Small intestine (tissue), 7 donors: Measurements from ENCODE around the gene AVL9. TPM values are rescaled to one million over a fixed set of nuclear protein-coding genes. Genes with fewer than 3 reads are reported as not detected.
"Not testable (repeated sequence)": the region's sequence is repeated elsewhere in the genome, so short reads cannot be mapped to it uniquely, and the experiment has no call there.

Source experiments
- DNase-seq, 2 donors: peaks; one replicate each; pipeline versions ENCODE4 v3.0.0 to v3.0.0-alpha.2; 2013
- FAIRE-seq: peaks from 2 replicates; lab custom pipeline; 2012; peaks lifted over from hg19 to GRCh38; lab: Jason Lieb, UNC
- H3K27ac ChIP-seq, 3 donors: one replicate each; pipeline ENCODE4 v1.5.1; 2013; ENCODE audit warnings: low read length in 2 of 3, mild to moderate bottlenecking in 2 of 3, control low read depth in 1 of 3, inconsistent platforms in 1 of 3, low read depth in 1 of 3, moderate library complexity in 1 of 3
- H3K27me3 ChIP-seq, 3 donors: one replicate each; pipeline ENCODE4 v1.6.1; 2013; ENCODE audit warnings: low read length in 3 of 3, inconsistent platforms in 1 of 3; ENCODE audit not compliant: control insufficient read depth in 3 of 3, insufficient read depth in 3 of 3
- H3K36me3 ChIP-seq, 3 donors: one replicate each; pipeline ENCODE4 v1.6.1; 2013; ENCODE audit warnings: low read length in 3 of 3, inconsistent platforms in 1 of 3, low read depth in 1 of 3, mild to moderate bottlenecking in 1 of 3, moderate library complexity in 1 of 3; ENCODE audit not compliant: control insufficient read depth in 3 of 3, insufficient read depth in 2 of 3
- H3K4me1 ChIP-seq, 3 donors: one replicate each; pipeline ENCODE4 v1.6.1; 2013; ENCODE audit warnings: low read length in 2 of 3, inconsistent platforms in 1 of 3, low read depth in 1 of 3, mild to moderate bottlenecking in 1 of 3, moderate library complexity in 1 of 3; ENCODE audit not compliant: control insufficient read depth in 3 of 3, insufficient read depth in 2 of 3
- H3K4me3 ChIP-seq, 3 donors: one replicate each; pipeline ENCODE4 v1.5.1; 2013; ENCODE audit warnings: low read length in 3 of 3, control low read depth in 1 of 3, inconsistent platforms in 1 of 3, low read depth in 1 of 3, mild to moderate bottlenecking in 1 of 3, moderate library complexity in 1 of 3
- H3K9me3 ChIP-seq, 2 donors: one replicate each; pipeline ENCODE4 v1.6.1; 2013; ENCODE audit warnings: low read depth in 1 of 2, low read length in 1 of 2; ENCODE audit not compliant: control insufficient read depth in 2 of 2, insufficient read depth in 1 of 2
- WGBS, 3 donors: extraction: QIAGEN DNeasy Blood & Tissue Kit; methylation state at CpG; one replicate each; pipeline ENCODE4 v1.1.7; 2013; 5-methylcytosine and 5-hydroxymethylcytosine counted together
- polyA plus RNA-seq, 4 donors: library from polyadenylated mRNA; stranded (reverse) in 3 of 4; unstranded in 1 of 4; fragments of 200-250 nt in 3 of 4; fragments of 120-200 nt in 1 of 4; gene quantifications; one replicate each; pipeline versions ENCODE4 v1.2.1 to v1.2.3, GENCODE V29; 2013
- donor health status: healthy with polysubstance abuse.
- donor health status: control.
- donor health status: control.
- donor health status: Bipolar disorder and iron deficiency.
- donor health status: healthy.

The AVL9 gene
- polyA plus RNA-seq, 4 donors, result 8.4 to 41.7 (median 17.6) TPM

DNA sequence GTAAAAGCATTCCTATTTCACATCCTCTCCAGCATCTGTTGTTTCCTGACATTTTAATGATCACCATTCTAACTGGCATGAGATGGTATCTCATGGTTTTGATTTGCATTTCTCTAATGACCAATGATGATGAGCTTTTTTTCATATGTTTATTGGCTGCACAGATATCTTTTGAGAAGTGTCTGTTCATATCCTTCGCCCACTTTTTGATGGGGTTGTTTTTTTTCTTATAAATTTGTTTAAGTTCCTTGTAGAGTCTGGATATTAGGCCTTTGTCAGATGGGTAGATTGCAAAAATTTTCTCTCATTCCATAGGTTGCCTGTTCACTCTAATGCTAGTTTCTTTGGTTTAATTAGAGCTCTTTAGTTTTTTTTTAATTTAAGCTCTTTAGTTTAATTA, 4.9 kb downstream of the AVL9 start:
- H3K27ac ChIP-seq, H3K4me3 ChIP-seq, H3K27me3 ChIP-seq, H3K9me3 ChIP-seq, DNase-seq, FAIRE-seq: not testable (repeated sequence)
- Histone ChIP-seq H3K36me3 (peaks cover 0 to 15% (median 0%) of the 10 kb centered on the region in 3 donors), H3K4me1 (peaks cover 3 to 15% (median 4%) of the 10 kb centered on the region in 3 donors)
- WGBS, 3 donors, result 96 to 100% (median 98%) methylated on average over 1 of the region's 1 CpG

DNA sequence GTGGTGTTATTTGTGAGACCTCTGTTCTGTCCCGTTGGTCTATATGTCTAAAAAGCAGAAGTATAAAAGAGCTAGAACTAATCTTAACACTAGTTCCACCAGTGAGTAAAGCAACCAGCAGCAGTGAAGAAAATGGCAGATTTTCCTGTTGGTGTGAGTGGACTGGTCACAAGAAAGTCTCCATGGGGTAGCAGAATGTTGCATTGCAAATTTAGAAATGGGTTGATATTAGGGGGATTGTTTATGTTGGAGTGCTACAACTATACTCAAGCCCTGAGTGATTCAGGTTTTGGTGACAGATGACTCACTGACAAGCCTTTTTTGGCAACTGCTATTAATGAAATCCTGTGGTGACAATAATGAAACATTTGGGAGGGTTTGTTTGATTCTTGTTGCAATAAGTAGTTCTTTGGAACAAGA, 5.6 kb downstream of the AVL9 start:
- WGBS, 3 donors, result 30 to 49% (median 36%) methylated on average over 1 of the region's 1 CpG
- no peak for FAIRE-seq

DNA sequence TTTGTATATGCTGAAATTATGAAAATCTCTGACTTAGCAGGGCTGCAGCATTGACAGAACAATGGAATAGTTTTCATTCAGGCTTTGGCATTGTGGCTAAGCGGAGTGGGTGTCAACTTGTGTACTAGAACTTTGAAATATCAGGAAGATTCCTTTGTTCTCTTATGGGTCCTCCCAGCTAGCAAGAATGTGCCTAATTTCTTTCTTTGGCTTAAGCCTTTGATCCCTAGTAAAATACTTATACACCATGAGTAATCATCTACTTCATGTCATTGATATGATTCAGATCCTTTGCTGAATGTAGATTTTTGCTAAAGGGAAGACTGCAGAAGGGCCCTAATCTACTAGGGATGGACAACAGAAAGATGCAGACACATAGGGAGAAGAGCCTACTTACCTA, 6.2 kb downstream of the AVL9 start:
- Histone ChIP-seq H3K9me3 (peaks cover 0 to 3% of the 10 kb centered on the region in 2 donors), H3K36me3 (peaks cover 0 to 13% (median 0%) of the 10 kb centered on the region in 3 donors), H3K4me3 (no peak overlapping the region), H3K27me3 (no peaks in the 10 kb centered on the region), H3K4me1 (peaks cover 3 to 15% (median 4%) of the 10 kb centered on the region in 3 donors), H3K27ac (no peak overlapping the region)
- DNase-seq (no peak), FAIRE-seq (no peak)
- WGBS, 3 donors, result 47 to 93% (median 73%) methylated on average over 1 of the region's 1 CpG

More for the DNA sequence above, 5.6 kb downstream of the AVL9 start:
- no peaks in the 10 kb centered on the region for H3K27me3 ChIP-seq
- no peak overlapping the region for H3K4me3 ChIP-seq
- DNase-seq, result no peak
- peaks cover 3 to 15% (median 4%) of the 10 kb centered on the region in 3 donors for H3K4me1 ChIP-seq
- peaks cover 0 to 3% of the 10 kb centered on the region in 2 donors for H3K9me3 ChIP-seq
- H3K36me3 ChIP-seq, result peaks cover 0 to 13% (median 0%) of the 10 kb centered on the region in 3 donors
- no peak overlapping the region for H3K27ac ChIP-seq

DNA sequence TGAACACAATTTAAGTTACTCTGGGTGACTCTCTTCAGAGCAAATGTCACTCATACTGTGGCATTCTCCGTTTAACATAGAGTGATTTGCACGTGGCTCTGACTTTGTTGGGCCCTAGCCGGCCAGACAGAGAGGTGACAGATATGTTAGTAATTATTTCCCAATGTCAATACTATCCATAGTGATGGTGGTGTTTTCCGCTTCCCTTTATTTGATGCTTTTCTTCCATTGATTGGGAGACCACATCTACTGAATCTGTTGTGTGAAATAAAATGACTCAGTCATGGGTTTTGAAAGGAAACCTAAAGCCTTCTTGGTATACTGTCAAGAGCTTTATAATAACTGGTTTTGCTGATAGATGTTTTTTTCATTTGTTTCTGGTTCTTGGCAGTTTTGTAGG, 7.4 kb downstream of the AVL9 start:
- FAIRE-seq (no peak), DNase-seq (no peak)
- no peak overlapping the region for H3K27ac ChIP-seq

DNA sequence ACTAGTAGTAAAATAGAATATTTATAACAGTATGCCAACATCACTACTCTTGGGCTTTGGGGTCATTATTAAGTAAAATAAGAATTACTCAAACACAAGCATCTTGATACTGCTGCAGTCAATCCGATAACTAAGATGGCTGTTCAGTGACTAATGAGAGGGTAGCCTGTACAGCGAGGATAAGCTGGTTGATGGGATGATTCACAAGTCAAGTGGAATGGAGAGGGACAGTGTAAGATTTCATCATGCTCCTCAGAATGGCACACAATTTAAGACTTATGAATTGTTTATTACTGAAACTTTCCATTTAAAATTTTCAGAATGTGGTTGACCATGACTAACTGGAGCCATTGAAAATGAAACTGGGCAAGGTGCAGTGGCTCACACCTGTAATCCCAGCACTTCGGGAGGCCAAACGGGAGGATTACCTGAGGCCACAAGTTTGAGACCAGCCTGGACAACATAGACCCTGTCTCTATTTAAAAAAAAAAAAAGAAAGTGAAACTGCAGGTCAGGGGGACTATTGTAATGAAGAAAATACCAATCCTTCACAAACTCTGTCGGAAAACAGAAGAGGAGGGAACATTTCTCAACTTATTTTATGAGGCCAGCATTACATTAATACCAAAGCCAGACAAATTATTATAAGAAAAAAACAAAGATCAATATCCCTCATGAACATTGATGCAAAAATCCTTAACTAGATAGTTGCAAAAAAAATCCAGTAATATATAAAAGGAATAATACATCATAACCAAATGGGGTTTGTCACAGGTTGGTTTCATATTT, 11.2 kb downstream of the AVL9 start:
- peaks cover 0 to 5% (median 0%) of the 10 kb centered on the region in 3 donors for H3K4me1 ChIP-seq
- WGBS, 3 donors, result 77 to 89% (median 84%) methylated on average over 5 of the region's 5 CpGs
- H3K4me3 ChIP-seq, result no peak overlapping the region
- H3K27ac ChIP-seq, result peak overlapping the region in 1 of 3 donors; percentile 4
- FAIRE-seq, result no peak
- H3K27me3 ChIP-seq, result no peaks in the 10 kb centered on the region
- H3K36me3 ChIP-seq, result peaks cover 0 to 18% (median 0%) of the 10 kb centered on the region in 3 donors
- DNase-seq, result no peak
- H3K9me3 ChIP-seq, result peaks cover 0 to 3% of the 10 kb centered on the region in 2 donors

More for the DNA sequence above, 7.4 kb downstream of the AVL9 start:
- Histone ChIP-seq H3K27me3 (no peaks in the 10 kb centered on the region), H3K4me3 (no peak overlapping the region), H3K4me1 (peaks cover 2 to 11% (median 3%) of the 10 kb centered on the region in 3 donors), H3K36me3 (peaks cover 0 to 12% (median 0%) of the 10 kb centered on the region in 3 donors), H3K9me3 (peaks cover 0 to 3% of the 10 kb centered on the region in 2 donors)
- 59 to 72% (median 68%) methylated on average over 4 of the region's 4 CpGs for WGBS, 3 donors

DNA sequence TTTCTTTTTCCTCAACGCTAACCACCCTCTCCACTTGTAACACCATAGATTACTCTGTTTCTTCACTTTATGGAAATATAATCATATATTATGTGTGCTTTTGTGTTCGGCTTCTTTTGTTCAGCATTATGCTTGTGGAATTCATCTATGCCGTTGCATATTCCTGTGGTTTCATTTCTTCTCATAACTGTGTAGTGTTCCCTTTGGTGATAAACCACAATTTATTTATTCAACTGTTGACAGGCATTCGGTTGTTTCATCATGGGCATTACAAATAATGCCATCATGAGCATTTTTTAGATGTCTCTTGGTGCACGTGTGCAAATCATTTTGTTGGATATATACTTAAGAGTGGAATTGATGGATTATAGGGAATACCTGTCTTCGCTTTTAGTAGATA, 12.1 kb downstream of the AVL9 start:
- peaks cover 0 to 17% (median 0%) of the 10 kb centered on the region in 3 donors for H3K36me3 ChIP-seq
- no peaks in the 10 kb centered on the region for H3K4me1 ChIP-seq
- H3K27ac ChIP-seq, result no peak overlapping the region
- H3K27me3 ChIP-seq, result no peaks in the 10 kb centered on the region
- peaks cover 0 to 3% of the 10 kb centered on the region in 2 donors for H3K9me3 ChIP-seq
- FAIRE-seq, result no peak
- 90 to 94% (median 93%) methylated on average over 6 of the region's 6 CpGs for WGBS, 3 donors
- no peak for DNase-seq
- H3K4me3 ChIP-seq, result no peak overlapping the region

DNA sequence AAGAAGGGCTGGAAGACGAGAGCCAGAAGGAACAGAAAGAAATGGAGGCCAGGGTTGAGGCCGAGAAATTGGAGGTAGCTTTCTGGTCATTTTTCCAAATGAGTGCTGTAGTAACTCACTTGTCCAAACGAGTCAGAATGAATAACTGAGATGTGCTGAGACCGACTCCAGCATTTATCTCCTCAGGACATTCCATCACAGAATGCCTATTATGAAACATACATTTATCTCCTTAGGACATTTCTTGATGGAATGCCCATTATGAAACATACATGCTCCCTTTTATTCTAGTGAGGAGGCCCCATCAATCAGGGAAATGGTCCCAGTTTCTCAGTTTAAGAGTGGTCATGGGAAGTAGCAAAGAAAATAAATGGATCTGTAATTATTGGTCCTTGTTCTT, 16.5 kb downstream of the AVL9 start:
- H3K4me1 ChIP-seq, result peaks cover 0 to 12% (median 6%) of the 10 kb centered on the region in 3 donors
- peaks cover 0 to 15% (median 0%) of the 10 kb centered on the region in 3 donors for H3K36me3 ChIP-seq
- no peak overlapping the region for H3K27ac ChIP-seq
- H3K9me3 ChIP-seq, result peaks cover 0 to 6% of the 10 kb centered on the region in 2 donors
- DNase-seq (no peak), FAIRE-seq (no peak)
- no peaks in the 10 kb centered on the region for H3K27me3 ChIP-seq
- H3K4me3 ChIP-seq, result no peak overlapping the region
- 94 to 96% (median 94%) methylated on average over 4 of the region's 4 CpGs for WGBS, 3 donors

DNA sequence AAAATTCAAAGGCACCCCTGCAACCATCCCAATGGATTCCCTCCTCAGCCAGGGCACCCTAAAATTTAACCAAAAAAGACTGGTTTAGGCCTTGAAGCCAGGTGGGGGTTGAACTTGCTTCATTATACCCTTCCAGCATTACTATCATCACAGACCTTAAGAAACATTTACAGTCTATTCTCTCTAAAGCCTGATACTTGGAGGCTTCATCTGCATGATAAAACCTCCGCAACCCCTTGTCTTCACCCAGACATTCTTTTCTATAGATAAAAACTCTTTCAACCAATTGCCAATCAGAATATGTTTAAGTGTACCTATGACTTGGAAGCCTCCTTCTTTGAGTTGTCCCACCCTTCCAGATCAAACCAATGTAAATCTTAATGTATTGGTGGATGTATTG, 17.9 kb downstream of the AVL9 start:
- 99 to 100% (median 100%) methylated on average over 1 of the region's 1 CpG for WGBS, 3 donors
- no peaks in the 10 kb centered on the region for H3K27me3 ChIP-seq
- H3K9me3 ChIP-seq, result peaks cover 0 to 9% of the 10 kb centered on the region in 2 donors
- H3K4me1 ChIP-seq, result peaks cover 0 to 12% (median 6%) of the 10 kb centered on the region in 3 donors
- DNase-seq (no peak), FAIRE-seq (no peak)
- no peak overlapping the region for H3K27ac ChIP-seq
- no peak overlapping the region for H3K4me3 ChIP-seq
- peaks cover 0 to 18% (median 0%) of the 10 kb centered on the region in 3 donors for H3K36me3 ChIP-seq
